ENCODE data around the gene YIPF4.

The YIPF4 gene

GRCh38 chr2:32237996-32238395, 39.7 kb upstream of the YIPF4 start:
- Histone ChIP-seq H3F3A (ENCODE audit: insufficient read depth) (no peaks in the 10 kb centered on the region), H3K27me3 (ENCODE audit: low read length) (no peaks in the 10 kb centered on the region)
- no peak for TF ChIP-seq EZH2phosphoT487 (conservative IDR thresholded peaks at IDR 0.05; ENCODE audit: low read length)
- no peak for TF ChIP-seq CTCF (IDR thresholded peaks at IDR 0.05; ENCODE audit: insufficient read depth, low read length, poor library complexity, severe bottlenecking)

GRCh38 chr2:32242331-32242730, 35.4 kb upstream of the YIPF4 start:
- H3K27me3 ChIP-seq (ENCODE audit: low read length): no peaks in the 10 kb centered on the region
- H3K79me2 ChIP-seq (ENCODE audit: insufficient read depth, low read length): no peaks in the 10 kb centered on the region
- no peak overlapping the region for H3K4me2 ChIP-seq (ENCODE audit: low read depth, low read length, poor library complexity, severe bottlenecking)
- H2AFZ ChIP-seq (ENCODE audit: low read depth, low read length, severe bottlenecking): no peak overlapping the region
- no peaks in the 10 kb centered on the region for H3K9me3 ChIP-seq (ENCODE audit: insufficient read depth, low read length)
- H3F3A ChIP-seq (ENCODE audit: insufficient read depth): no peaks in the 10 kb centered on the region
- H4K20me1 ChIP-seq (ENCODE audit: low read depth, low read length): no peaks in the 10 kb centered on the region
- no peak for TF ChIP-seq CTCF (IDR thresholded peaks at IDR 0.05; ENCODE audit: insufficient read depth, low read length, poor library complexity, severe bottlenecking)
- no peak for TF ChIP-seq EZH2phosphoT487 (conservative IDR thresholded peaks at IDR 0.05; ENCODE audit: low read length)
- peaks cover 5% of the 10 kb centered on the region; the same call in 1 of the 2 replicates for H3K36me3 ChIP-seq (ENCODE audit: low read length)
- no peak overlapping the region for H3K9ac ChIP-seq (ENCODE audit: low read length)
- no peaks in the 10 kb centered on the region for H3K9me2 ChIP-seq (replicated peaks; ENCODE audit: insufficient read depth, low read length)
- no peak overlapping the region for H3K4me3 ChIP-seq (ENCODE audit: insufficient read depth, low read length, poor library complexity, severe bottlenecking)
- no peak overlapping the region for H3K27ac ChIP-seq (ENCODE audit: low read depth, low read length)

More at GRCh38 chr2:32237996-32238395, 39.7 kb upstream of the YIPF4 start:
- Histone ChIP-seq H3K9ac (ENCODE audit: low read length) (no peak overlapping the region), H3K36me3 (ENCODE audit: low read length) (peaks cover 14% of the 10 kb centered on the region; the same call in 1 of the 2 replicates), H4K20me1 (ENCODE audit: low read depth, low read length) (no peaks in the 10 kb centered on the region), H3K9me3 (ENCODE audit: insufficient read depth, low read length) (no peaks in the 10 kb centered on the region), H3K4me3 (ENCODE audit: insufficient read depth, low read length, poor library complexity, severe bottlenecking) (no peak overlapping the region), H3K79me2 (ENCODE audit: insufficient read depth, low read length) (no peaks in the 10 kb centered on the region), H3K4me2 (ENCODE audit: low read depth, low read length, poor library complexity, severe bottlenecking) (no peak overlapping the region), H3K9me2 (replicated peaks; ENCODE audit: insufficient read depth, low read length) (no peaks in the 10 kb centered on the region), H3K27ac (ENCODE audit: low read depth, low read length) (no peak overlapping the region), H2AFZ (ENCODE audit: low read depth, low read length, severe bottlenecking) (no peak overlapping the region)

- H4K20me1 ChIP-seq (ENCODE audit: low read depth, low read length): no peaks in the 10 kb centered on the region
- no peaks in the 10 kb centered on the region for H3K9me2 ChIP-seq (replicated peaks; ENCODE audit: insufficient read depth, low read length)
- TF ChIP-seq CTCF (IDR thresholded peaks at IDR 0.05; ENCODE audit: insufficient read depth, low read length, poor library complexity, severe bottlenecking) (no peak), EZH2phosphoT487 (conservative IDR thresholded peaks at IDR 0.05; ENCODE audit: low read length) (no peak)
- no peak overlapping the region for H2AFZ ChIP-seq (ENCODE audit: low read depth, low read length, severe bottlenecking)
- H3K79me2 ChIP-seq (ENCODE audit: insufficient read depth, low read length): no peaks in the 10 kb centered on the region
- H3K27me3 ChIP-seq (ENCODE audit: low read length): no peaks in the 10 kb centered on the region
- no peak overlapping the region for H3K9ac ChIP-seq (ENCODE audit: low read length)
- H3K4me3 ChIP-seq (ENCODE audit: insufficient read depth, low read length, poor library complexity, severe bottlenecking): no peak overlapping the region
- H3K36me3 ChIP-seq (ENCODE audit: low read length): no peaks in the 10 kb centered on the region
- H3K27ac ChIP-seq (ENCODE audit: low read depth, low read length): no peak overlapping the region
- no peaks in the 10 kb centered on the region for H3K9me3 ChIP-seq (ENCODE audit: insufficient read depth, low read length)
- no peak overlapping the region for H3K4me2 ChIP-seq (ENCODE audit: low read depth, low read length, poor library complexity, severe bottlenecking)
- no peaks in the 10 kb centered on the region for H3F3A ChIP-seq (ENCODE audit: insufficient read depth)
Measured at GRCh38 chr2:32246911-32247310, 30.8 kb upstream of the YIPF4 start.

Measured in SU-DHL-6 (cell line).